NCI-H1694 (cell line): ENCODE measurements around the gene TRIP13.
A peak's percentile ranks its signal among the peaks of the same experiment; 100 is the strongest.
"Not testable (repeated sequence)": the region's sequence is repeated elsewhere in the genome, so short reads cannot be mapped to it uniquely, and the experiment has no call there.

Experiments used
- DNase-seq: peaks from one replicate; lab custom pipeline; 2025; lab: John Stamatoyannopoulos, UW

The TRIP13 gene

GRCh38 chr5:892394-893136 is at the start of gene TRIP13, which contains the start of gene BRD9:
TRIP13 (plus strand) TSS chr5:892884; CDS start chr5:892999, 115 bp downstream.
BRD9 (minus strand) TSS chr5:892801; CDS start chr5:892657, 144 bp downstream.
- DNase-seq = peak; percentile 40

- DNase-seq = not testable (repeated sequence)
Observed at GRCh38 chr5:843371-843770, 49.3 kb upstream of the TRIP13 start.

- not testable (repeated sequence) for DNase-seq
Observed at GRCh38 chr5:843926-844325, 48.8 kb upstream of the TRIP13 start.

GRCh38 chr5:844426-844825 is 48.3 kb upstream of the TRIP13 start:
- DNase-seq = not testable (repeated sequence)

GRCh38 chr5:845031-845675 is 47.5 kb upstream of the TRIP13 start:
- not testable (repeated sequence) for DNase-seq

GRCh38 chr5:845676-846601 is 46.7 kb upstream of the TRIP13 start:
- not testable (repeated sequence) for DNase-seq

GRCh38 chr5:846602-847091 is 46.0 kb upstream of the TRIP13 start:
- not testable (repeated sequence) for DNase-seq

GRCh38 chr5:847212-847611 is 45.5 kb upstream of the TRIP13 start:
- DNase-seq = not testable (repeated sequence)

- DNase-seq = not testable (repeated sequence)
Observed at GRCh38 chr5:847736-848135, 44.9 kb upstream of the TRIP13 start.

GRCh38 chr5:848671-849111 is 44.0 kb upstream of the TRIP13 start:
- DNase-seq = no peak

GRCh38 chr5:849651-850301 is 42.9 kb upstream of the TRIP13 start:
- DNase-seq = no peak

GRCh38 chr5:850511-851006 is 42.1 kb upstream of the TRIP13 start, which contains the start of gene ZDHHC11:
ZDHHC11 (minus strand) TSS chr5:850986; CDS start chr5:850602, 384 bp downstream.
- no peak for DNase-seq

GRCh38 chr5:851076-851475 is 41.6 kb upstream of the TRIP13 start:
- no peak for DNase-seq

- DNase-seq = no peak
Observed at GRCh38 chr5:851553-851952, 41.1 kb upstream of the TRIP13 start.

- no peak for DNase-seq
Observed at GRCh38 chr5:852018-852417, 40.7 kb upstream of the TRIP13 start.

- no peak for DNase-seq
Observed at GRCh38 chr5:852431-853401, 40.0 kb upstream of the TRIP13 start.

GRCh38 chr5:853416-854090 is 39.1 kb upstream of the TRIP13 start:
- DNase-seq = not testable (repeated sequence)

GRCh38 chr5:854217-854616 is 38.5 kb upstream of the TRIP13 start:
- no peak for DNase-seq
